ENCODE measurements around the gene TFR2.

The TFR2 gene

DNA sequence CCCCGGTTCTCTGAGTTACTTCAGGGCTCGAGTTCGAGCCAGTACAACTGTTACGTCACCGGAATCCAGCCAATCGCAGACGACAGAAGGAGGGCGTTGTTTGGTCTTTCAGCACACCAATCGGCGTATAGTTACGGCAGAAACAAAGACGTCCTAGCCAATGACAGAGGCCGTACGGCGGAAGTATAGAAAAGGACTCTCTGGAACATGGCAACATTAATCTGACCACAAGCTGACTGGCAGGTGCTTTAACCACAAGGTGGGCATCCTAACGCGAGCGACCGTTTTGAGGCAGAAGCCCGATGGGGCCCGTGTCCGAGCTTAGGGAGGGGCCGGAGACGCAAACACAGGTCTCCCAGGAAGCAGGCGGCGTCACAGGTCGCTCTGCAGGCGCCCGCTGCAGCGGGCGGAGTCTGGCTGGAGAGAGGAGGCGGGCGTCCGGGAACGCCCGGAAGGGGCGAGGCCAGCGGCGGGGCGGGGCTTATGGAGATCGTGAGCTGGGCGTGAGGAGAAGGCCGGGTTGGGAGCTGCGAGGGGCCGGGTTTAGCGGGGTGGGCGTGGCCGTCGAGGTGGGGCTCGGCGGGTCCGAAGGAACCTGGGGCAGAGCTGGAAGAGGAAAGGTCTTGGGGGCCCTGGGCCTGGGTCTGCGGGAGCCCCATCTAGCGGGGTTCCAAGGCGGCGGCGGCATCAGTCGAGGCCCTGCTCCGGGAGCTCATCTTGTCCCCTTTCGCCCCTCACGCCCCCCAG lies 29.2 kb downstream of the TFR2 start, which contains the start of gene MOSPD3:
TSS of gene MOSPD3 (plus strand) at position 558 of the 747 bp plus-strand sequence. CDS start 252 bp downstream, outside the sequence.
- DNase-seq = peak; percentile 99

DNA sequence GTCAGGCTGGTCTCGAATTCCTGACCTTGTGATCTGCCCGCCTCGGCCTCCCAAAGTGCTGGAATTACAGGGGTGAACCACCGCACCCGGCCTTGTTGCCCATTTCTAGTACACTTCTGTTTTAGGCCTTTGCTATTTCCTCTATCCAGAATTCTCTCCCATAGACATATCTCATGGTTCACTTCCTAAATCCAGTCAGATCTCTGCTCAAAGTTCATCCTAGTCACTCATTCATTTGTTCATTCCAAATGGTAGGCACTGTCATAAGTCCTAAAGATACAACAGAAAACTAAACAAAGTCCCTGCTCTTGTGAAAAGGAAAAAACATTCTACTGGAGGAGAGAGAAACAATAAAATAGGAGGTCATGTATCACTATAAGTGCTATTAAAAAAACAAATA lies 31.4 kb downstream of the TFR2 start:
- DNase-seq = no peak

DNA sequence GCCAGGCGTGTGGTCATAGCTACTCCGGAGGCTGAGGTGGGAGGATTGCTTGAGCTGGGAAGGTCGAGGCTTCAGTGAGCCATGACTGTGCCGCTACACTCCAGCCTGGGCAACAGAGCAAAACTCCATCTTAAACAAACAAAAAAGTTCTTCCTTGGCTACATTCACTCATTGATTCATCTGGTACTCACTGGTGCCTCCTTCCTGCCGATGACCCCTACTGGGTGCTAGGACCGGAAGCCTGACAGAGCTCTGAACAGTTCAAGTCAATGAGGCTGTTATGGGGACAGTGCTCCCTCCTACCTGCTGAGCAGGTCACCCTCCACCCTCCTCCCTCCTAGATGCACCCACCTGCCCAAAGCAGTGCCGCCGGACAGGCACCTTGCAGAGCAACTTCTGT lies 34.2 kb downstream of the TFR2 start:
- DNase-seq = no peak

DNA sequence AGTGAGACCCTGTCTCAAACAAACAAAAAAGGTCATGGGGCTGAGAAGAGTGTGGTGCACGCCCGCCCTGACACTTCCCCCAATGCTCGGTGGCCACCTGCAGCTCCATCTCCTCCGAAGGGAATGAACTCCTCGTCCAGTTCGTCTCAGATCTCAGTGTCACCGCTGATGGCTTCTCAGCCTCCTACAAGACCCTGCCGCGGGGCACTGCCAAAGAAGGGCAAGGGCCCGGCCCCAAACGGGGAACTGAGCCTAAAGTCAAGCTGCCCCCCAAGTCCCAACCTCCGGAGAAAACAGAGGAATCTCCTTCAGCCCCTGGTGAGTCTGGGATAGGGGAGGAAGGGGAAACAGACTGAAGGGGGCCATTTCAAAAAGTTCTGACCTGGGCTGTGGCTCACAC lies 35.0 kb downstream of the TFR2 start:
- no peak for DNase-seq

DNA sequence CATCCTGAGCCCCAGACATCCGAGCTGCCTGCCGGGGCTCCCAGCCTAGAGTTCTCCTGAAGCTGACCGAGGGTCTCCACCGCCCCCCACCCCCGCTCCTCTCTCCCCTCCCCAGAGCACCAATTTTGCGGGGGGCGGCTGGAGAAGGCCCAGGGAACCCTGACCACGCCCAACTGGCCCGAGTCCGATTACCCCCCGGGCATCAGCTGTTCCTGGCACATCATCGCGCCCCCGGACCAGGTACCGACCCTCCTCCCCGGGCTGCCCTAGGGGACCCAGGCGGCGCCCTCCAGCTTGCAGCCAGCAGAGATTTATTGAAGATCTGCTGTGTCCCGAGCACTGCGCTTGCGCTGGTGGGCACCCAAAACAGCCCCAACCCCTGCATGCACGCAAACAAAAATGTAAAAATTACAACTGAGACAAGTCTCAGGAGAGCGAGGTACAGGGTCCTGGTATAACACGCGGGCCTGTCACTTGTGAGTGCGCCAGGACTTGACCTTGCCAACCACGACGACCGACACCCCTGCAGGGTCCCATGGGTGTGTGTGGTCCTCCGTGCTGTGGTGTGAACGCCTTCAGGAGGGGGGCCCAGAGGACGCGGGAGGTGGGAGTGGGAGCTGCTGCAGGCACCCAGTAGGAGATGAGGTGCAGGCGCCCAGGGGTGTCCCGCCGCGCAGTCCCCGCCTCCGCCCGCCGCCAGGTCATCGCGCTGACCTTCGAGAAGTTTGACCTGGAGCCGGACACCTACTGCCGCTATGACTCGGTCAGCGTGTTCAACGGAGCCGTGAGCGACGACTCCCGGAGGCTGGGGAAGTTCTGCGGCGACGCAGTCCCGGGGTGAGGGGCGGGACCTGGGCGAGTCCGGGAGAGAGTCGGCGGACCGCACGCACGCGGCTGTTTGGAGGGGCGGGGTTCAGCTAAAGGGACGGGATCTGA lies 36.1 kb downstream of the TFR2 start:
- DNase-seq = peak in 1 of 2 experiments; percentile 3

DNA sequence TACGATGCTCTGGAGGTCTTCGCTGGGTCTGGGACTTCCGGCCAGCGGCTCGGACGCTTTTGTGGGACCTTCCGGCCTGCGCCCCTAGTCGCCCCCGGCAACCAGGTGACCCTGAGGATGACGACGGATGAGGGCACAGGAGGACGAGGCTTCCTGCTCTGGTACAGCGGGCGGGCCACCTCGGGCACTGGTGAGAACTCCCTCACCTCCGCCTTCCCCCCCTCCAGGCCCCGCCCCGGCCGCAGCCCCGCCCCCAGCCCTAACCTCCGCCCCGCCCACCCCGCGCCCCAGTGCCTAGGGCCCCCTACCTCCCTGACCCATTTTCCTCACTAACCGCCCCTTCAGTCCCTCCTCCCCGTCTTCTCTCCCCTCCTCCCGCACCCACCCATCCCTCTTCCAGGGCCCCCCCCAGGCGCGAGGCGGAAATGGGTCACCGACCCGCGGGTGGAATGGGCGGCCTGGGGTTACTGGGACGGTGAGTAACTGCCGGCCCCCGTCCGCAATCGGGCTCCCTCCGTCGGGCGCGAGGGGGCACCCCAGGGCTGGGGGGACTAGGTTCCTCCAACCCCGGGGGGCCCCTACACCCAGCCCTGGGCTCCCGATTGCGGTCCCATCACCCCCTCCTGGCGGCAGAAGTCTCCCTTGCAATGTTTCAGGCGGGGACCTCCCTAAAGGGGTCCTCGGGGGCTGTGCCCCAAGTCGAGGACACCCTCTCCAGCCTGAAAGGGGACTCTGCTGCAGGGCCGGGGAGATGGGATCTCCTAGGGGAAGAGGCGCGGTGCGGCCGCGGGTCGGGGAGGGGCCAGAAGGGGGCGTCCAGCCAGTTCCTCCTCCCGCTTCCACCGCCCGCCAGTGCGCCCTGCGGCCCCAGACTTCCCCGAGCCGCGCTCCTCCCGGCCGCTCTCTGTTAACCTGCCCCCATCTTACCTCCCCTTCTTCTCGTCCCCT lies 37.0 kb downstream of the TFR2 start:
- DNase-seq = peak; percentile 74 to 76

DNA sequence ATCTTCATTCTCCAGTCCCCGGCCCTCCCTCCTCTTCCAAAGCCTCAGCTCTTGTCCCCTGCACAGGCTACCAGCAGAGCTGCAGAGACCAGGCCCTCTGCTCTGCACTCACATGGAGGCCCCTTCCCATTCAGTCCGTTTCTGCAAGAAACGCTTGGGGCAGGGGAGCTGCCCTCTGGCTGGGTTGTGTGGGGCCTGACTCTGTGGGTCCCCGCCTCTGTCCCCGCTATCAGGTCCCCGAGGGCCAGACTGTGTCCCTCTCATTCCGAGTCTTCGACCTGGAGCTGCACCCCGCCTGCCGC lies 37.7 kb downstream of the TFR2 start:
- DNase-seq = no peak

DNA sequence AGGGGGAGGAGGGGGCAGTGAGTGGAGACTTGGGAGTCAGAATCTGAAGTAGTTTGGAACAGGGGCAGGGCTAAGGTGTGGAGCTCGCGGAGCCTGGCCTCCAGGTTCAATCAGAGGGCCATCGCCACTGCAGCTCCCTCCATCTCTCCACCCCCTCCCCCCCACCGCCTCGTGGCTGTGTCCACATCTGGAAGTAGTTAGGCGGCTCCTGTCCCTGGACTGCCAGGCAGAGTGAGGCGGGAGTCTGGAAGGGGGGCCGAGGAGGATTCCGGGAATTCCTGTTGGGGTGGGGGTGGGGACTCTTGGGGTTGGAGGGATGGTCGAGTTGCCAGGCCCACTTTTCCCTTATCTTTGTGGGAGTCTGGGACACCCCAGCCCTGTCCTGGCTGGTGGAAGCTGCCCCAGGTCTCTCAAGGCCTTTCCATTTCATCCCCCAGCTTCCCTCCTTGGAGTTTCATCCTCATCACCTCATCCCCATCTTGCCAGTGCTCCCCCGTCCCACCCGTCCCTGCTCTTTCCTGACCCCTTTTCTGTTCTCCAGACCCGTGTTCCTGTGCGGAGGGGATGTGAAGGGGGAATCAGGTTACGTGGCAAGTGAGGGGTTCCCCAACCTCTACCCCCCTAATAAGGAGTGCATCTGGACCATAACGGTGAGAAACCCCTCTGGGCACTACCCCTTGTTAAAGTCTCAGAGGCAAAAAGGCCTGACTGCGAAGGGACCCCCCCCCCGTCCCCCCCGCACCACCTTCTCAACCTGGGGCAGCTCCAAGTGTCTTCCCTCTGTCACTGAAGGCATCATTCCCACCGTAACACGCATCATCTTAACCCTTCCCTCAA lies 38.2 kb downstream of the TFR2 start:
- no peak for DNase-seq

DNA sequence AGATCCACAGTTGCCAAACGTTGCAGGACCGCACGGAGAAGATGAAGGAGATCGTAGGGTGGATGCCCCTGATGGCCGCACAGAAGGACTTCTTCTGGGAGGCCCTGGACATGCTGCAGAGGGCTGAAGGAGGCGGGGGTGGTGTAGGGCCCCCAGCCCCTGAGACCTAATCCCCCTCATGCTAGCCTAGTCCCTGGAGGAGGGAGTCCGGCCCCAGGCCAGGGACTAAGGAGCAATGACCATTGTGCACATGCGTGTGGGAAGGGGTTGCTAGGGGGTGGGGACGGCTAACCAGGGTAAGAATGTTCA lies 40.7 kb downstream of the TFR2 start:
- DNase-seq = no peak

DNA sequence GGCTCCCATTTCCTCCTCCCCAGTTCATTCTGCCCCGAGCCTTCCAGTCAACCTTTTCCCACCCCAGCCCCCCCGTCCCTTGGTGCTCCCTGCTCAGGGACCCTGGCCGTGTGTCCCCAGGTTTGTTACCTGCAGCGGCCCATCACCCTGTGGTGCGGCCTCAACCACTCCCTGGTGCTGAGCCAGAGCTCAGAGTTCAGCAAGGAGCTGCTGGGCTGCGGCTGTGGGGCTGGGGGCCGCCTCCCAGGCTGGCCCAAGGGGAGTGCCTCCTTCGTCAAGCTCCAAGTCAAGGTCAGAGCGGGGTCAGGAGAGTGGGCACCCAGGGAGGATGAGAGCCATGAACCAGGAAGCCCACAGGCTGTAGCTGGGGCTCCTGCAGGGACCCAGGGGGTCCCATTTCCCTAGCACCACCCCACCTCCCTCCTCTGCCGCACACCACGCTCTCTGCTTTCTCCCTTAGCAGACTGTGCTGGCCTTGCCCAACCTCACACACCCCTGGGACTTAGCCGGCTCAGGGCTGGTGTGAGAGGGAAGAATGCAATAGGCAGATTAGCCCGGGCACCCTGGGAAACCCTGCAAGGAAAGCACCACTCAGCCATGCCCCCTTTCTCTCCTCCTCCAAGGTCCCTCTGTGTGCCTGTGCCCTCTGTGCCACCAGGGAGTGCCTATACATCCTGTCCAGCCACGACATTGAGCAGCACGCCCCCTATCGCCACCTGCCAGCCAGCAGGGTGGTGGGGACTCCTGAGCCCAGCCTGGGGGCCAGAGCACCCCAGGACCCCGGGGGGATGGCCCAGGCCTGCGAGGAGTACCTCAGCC lies 41.2 kb downstream of the TFR2 start:
- DNase-seq = no peak

DNA sequence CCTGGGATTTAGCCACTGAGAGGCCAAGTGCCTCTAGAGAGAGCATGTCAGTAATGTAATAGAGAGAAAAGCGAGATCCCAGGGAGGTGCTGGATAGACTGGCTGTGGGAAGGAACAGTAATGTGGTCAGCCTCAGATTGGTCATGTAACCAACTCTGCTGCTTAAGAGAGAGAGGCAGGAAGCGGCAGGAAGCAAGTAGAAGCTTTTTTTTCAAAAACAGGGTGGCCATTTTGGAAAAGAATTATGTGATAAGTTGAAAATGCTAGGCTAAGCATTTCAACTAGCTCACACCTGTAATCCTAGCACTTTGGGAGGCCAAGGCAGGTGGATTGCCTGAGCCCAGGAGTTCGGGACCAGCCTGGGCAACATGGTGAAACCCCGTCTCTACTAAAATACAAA lies 42.9 kb downstream of the TFR2 start:
- no peak for DNase-seq

DNA sequence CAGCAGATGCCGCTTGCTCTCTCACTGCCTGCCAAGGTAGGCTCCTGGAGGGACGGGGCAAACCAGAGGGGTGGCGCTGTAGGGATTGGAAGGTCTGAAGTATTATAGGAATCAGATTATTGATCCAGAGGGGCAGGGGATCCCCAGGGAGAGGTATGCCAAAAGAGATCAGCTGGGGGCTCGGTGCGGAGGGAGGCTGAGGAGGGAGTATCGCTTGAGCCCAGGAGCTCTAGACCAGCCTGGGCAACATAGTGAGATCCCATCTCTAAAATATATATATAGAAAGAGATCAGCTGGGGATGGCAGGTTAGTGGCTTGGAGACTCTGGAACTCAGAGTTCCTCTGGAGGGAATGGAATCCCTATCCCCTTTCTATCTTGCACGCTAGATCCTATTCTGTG lies 46.2 kb downstream of the TFR2 start:
- no peak for DNase-seq

DNA sequence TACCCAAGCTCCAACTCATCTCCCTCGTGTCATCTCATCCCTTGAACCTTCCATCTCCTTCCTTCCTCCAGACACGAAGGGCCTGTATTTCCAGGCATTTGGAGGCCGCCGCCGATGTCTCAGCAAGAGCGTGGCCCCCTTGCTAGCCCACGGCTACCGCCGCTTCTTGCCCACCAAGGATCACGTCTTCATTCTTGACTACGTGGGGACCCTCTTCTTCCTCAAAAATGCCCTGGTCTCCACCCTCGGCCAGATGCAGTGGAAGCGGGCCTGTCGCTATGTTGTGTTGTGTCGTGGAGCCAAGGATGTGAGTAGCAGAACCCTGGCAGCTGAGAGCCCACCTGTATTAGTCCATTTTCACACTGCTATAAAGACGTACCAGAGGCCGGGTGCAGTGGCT lies 49.8 kb downstream of the TFR2 start:
- DNase-seq = no peak

DNA sequence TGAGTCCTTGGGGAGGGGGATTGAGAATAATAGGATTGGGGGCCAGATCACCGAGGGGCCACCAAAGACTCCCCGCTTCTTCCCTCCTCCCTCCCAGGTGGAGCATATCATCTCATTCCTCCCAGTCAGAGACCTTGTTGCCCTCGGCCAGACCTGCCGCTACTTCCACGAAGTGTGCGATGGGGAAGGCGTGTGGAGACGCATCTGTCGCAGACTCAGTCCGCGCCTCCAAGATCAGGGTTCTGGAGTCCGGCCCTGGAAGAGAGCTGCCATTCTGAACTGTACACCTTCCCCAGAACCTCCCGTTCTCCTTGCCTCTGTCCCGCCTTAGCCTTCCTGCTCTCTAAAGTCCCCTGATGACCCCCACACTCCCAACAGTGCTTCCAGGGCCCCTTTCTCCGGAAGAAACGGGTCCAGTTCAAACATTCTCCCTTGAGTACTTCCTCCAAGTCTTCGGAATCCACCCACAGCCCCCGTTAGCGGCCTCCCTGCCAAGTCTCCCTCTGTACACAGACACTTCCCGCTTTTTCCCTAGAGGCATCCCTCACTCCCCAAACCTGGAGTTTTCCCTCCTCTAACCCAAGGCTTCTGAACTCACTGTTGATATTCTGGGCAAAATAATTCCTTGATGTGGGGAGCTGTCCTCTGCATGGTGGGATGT lies 51.1 kb downstream of the TFR2 start:
- DNase-seq = no peak

DNA sequence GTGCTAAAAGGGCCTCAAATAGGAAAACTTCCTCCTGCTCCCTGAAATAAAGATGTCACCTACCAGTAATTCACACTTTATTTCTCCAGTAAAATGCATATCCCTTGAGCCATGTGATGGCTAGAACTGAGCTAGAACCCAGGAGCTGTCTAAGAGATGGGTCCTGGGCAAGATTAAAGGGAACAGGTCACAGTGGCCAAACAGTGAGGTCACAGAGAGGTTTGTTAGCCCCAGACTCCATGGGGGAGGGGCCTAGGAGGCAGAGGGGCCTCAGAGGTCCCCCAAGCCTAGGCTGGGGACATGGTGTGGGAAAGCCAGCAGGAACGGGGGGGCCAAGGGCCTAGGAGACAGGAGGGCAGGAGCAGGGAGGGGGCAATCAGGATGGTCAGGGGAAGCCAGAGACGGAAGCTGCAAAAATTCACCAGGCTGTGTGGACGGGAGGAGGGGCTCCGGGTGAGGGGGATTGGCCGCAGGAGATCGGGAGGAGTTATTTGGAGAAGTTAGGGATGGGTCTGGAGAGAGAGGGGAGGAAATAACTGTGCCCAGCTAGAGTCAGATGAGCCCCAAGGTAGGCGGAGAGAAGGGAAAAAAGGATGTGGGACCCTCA lies 51.9 kb downstream of the TFR2 start:
- no peak for DNase-seq

DNA sequence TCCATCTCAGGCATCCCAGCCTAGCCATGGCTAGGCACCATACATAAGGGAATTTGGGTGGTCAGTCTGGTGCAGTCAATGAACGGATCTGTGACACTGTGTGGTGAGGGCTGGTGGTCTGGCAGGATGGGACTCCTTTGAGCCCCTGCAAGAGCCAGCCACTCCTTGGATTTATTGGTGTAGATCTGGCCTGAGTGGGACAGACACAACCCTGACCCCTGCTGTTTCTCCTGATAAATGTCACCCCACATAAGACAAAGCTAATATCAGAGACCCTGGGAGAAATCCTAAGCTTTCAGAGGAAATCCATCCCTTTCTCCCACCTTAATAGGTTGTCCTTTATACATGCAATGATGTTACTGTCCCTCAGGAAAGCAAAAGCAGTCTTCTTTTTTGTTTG lies 52.9 kb downstream of the TFR2 start:
- peak; percentile 55 to 70 for DNase-seq

DNA sequence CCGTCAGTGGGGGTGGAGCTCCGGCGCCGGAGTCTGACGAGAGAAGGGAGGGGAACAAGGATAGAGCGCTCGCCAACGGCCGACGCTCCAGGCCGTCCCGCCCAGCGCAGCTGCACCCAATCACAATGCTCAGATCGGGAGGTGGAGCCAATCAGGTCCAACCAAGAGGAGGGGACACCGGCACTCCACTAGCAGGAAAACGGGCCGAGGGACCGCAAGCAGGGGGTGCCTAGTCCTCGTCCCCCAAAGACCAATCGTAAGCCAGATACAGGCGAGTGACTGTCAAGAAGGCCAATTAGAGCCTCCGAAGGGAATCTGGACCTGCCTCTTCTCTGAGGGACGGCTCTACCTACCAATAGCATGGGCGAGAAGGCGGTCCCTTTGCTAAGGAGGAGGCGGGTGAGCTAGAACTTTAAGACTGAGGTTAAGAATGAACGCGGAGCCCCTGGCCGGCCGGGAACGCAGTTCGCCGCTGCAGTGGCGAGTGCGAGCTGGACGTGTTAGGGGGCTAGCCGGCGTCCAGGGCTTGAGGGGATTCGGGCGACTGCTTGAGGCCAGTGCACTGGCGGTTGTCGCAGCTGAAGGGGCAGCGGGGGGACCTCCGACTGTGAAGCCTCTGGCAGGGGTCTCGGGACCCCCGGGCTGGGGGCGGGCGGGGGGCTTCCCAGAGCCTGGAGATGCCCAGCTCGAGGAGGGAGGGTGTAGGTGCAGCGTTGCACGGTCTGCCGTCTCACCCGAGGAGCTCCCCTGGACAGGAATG lies 54.9 kb downstream of the TFR2 start, which contains the start of gene FBXO24:
TSS of gene FBXO24 (plus strand) at position 63 of the 760 bp plus-strand sequence. CDS start at position 361, 298 bp downstream.
- DNase-seq = peak; percentile 99 to 100

DNA sequence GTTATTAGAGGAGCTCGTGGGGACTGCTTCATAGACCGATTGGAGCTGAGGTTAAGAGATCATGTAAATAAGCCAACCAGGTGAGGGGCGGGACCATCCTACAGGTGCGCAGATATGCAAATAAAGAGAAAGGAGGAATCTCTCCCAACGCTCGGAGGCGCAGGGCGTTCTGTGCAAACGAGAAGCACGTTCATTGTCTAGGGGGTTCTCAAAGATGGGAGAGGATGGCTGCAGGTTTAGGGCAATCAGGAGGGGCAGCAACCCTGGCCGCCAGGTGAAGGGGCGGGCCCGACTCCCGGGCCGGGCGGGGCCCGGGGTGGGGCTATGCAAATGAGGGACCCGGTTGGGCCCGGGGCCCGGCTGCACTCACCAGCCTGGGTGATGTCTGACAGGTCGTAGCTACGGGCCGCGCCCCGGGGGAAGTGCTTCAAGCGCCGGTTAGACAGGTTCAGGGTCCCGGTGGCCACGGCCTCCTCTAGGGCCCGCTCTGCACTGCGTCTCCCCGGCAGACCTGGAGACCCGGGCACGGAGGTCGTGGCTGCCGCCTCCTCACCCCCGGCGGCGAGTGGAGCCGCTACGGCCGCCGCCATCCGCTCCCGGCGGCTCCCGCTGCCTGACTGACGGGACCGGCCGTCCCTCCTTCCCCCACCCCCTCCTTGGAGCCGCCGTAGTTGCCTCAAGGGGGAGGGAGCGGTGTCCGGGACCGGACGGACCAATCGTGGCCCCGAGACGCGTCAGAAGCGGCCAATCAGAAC lies 55.7 kb downstream of the TFR2 start, which contains the start of gene LRCH4:
TSS of gene LRCH4 (minus strand) at position 619 of the 755 bp plus-strand sequence. CDS start at position 590, 29 bp downstream.
- DNase-seq = no peak

Data from Kasumi-1 (cell line).